ENCODE data around the gene PWWP2B. TPM values are rescaled to one million over a fixed set of nuclear protein-coding genes. Genes with fewer than 3 reads are reported as not detected.

PWWP2B gene
- total RNA-seq, 2 donors from 2014 or later = 7.7 to 8.1 TPM

GRCh38 chr10:132400547-132401151 lies 3.6 kb downstream of the PWWP2B start:
- no peaks in the 10 kb centered on the region for H3K9me3 ChIP-seq
- DNase-seq (ENCODE audit: low spot score) = no peak
- H3K4me1 ChIP-seq = peaks cover 0 to 40% of the 10 kb centered on the region in 2 donors
- H3K4me3 ChIP-seq = no peak overlapping the region
- H3K27ac ChIP-seq = peak overlapping the region; percentile 48 to 61
- no peaks in the 10 kb centered on the region for H3K27me3 ChIP-seq
- TF ChIP-seq, protein P1, sequence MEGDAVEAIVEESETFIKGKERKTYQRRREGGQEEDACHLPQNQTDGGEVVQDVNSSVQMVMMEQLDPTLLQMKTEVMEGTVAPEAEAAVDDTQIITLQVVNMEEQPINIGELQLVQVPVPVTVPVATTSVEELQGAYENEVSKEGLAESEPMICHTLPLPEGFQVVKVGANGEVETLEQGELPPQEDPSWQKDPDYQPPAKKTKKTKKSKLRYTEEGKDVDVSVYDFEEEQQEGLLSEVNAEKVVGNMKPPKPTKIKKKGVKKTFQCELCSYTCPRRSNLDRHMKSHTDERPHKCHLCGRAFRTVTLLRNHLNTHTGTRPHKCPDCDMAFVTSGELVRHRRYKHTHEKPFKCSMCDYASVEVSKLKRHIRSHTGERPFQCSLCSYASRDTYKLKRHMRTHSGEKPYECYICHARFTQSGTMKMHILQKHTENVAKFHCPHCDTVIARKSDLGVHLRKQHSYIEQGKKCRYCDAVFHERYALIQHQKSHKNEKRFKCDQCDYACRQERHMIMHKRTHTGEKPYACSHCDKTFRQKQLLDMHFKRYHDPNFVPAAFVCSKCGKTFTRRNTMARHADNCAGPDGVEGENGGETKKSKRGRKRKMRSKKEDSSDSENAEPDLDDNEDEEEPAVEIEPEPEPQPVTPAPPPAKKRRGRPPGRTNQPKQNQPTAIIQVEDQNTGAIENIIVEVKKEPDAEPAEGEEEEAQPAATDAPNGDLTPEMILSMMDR (IDR thresholded peaks at IDR 0.05) = no peak
- peaks cover 7% of the 10 kb centered on the region for H3K36me3 ChIP-seq

GRCh38 chr10:132401401-132402118 lies 4.6 kb downstream of the PWWP2B start:
- DNase-seq (ENCODE audit: low spot score) = no peak
- Histone ChIP-seq H3K4me1 (peaks cover 0 to 34% of the 10 kb centered on the region in 2 donors), H3K36me3 (peaks cover 16% of the 10 kb centered on the region), H3K4me3 (no peak overlapping the region), H3K27ac (peak overlapping the region; percentile 48 to 61), H3K27me3 (no peaks in the 10 kb centered on the region), H3K9me3 (no peaks in the 10 kb centered on the region)
- TF ChIP-seq, protein P1 (IDR thresholded peaks at IDR 0.05) = no peak

DNA sequence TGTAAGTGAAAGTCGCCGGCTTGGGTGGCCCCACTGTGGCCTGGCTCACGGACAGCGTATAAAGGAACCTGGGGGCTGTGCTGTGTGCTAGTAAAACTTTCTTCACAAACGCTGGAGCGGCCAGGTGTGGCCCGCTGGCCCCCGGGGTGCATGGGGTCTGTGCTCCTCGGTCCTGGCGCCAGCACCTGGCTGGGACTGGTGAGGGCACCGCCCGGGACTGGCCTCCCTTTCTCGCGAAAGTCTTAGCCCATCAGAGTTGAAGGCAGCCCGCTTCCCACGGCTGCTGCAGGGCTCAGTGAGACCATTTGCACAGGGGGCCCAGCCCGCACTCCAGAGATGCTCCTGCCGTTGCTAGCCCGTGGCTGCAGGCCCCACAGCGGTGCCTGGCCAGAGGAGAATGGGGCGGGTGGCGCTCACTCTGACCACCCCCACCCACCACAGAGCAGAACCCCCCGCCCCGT lies 5.8 kb downstream of the PWWP2B start:
- Histone ChIP-seq H3K4me1 (peaks cover 0 to 36% of the 10 kb centered on the region in 2 donors), H3K27me3 (no peaks in the 10 kb centered on the region), H3K27ac (no peak overlapping the region), H3K4me3 (no peak overlapping the region), H3K36me3 (peaks cover 19% of the 10 kb centered on the region), H3K9me3 (no peaks in the 10 kb centered on the region)
- TF ChIP-seq, protein P1 (IDR thresholded peaks at IDR 0.05) = no peak
- no peak for DNase-seq (ENCODE audit: low spot score)

DNA sequence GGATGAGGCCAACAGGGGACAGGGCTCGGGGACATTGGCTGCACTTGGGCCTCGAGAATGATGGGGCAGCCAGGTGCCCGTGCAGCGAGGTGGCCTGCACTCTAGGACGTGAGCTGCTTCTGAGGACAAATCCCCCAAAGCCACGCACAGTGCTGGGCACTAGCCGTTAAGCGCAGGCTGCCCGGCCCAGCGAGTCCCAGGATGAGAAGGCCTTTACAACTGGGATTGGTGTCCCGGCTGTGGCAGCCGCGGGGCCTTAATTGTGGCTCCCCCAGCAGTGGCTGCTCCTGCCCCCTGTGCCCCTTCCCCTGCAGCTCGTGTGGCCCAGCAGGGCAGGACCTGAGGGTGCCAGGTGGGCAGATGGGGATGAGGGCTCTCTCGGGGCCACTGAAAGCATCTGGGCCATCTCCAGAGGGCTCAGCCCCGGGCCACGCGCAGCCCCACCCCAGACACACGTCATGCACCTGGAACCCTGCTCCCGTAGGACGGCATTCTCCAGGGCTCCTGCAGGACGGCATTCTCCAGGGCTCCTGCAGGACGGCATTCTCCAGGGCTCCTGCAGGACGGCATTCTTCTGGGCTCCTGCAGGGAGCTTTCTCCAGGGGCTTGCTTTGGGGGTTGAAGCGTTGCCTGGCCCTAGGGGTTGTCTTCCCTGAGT lies 6.6 kb downstream of the PWWP2B start:
- no peak for DNase-seq (ENCODE audit: low spot score)
- H3K36me3 ChIP-seq = peaks cover 19% of the 10 kb centered on the region
- TF ChIP-seq, protein P1 (IDR thresholded peaks at IDR 0.05) = no peak
- H3K4me3 ChIP-seq = no peak overlapping the region
- no peak overlapping the region for H3K27ac ChIP-seq
- no peaks in the 10 kb centered on the region for H3K9me3 ChIP-seq
- H3K4me1 ChIP-seq = peaks cover 0 to 36% of the 10 kb centered on the region in 2 donors
- no peaks in the 10 kb centered on the region for H3K27me3 ChIP-seq

DNA sequence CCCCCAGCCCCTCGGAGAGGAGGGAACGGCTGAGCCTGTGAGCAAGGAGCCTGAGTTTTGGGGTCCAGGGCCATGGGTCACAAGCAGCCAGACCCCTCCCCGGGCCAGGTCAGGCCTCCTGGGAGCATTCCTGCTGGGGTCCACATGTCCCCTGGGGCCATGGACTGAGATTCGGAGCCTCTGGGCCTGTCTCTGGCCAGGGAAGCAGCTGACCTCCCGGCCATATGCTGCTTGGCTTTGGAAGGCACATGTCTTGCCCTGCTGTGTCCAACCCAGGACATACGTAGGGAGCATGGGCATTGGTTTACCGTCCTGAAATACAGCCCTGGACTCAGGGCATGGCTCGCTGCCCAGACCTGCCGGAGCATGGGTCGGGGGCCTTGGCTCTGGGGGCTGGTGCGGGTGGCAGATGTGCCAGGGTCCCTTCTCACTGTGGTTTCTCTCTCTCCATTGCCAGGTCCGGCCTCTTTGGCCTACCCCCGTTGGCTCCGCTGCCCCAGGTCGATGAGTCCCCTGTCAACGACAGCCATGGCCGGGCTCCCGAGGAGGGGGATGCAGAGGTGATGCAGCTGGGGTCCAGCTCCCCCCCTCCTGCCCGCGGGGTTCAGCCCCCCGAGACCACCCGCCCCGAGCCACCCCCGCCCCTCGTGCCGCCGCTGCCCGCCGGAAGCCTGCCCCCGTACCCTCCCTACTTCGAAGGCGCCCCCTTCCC lies 7.3 kb downstream of the PWWP2B start:
- H3K4me1 ChIP-seq = peaks cover 0 to 38% of the 10 kb centered on the region in 2 donors
- H3K27me3 ChIP-seq = no peaks in the 10 kb centered on the region
- no peak overlapping the region for H3K4me3 ChIP-seq
- TF ChIP-seq, protein P1 (IDR thresholded peaks at IDR 0.05) = no peak
- no peak for DNase-seq (ENCODE audit: low spot score)
- peaks cover 19% of the 10 kb centered on the region for H3K36me3 ChIP-seq
- no peak overlapping the region for H3K27ac ChIP-seq
- H3K9me3 ChIP-seq = no peaks in the 10 kb centered on the region

Data from right atrium auricular region (tissue), 2 donors.